GM23338 (cell line): ENCODE measurements around the gene ERN1. TPM values are rescaled to one million over a fixed set of nuclear protein-coding genes. Genes with fewer than 3 reads are reported as not detected.

ENCODE experiments used
- ATAC-seq: fragments of 200-7000 bp; cut with Tn5 transposase; 3 replicates; pipeline ENCODE4 v1.9.1; 2020
- DNase-seq: peaks from one replicate; pipeline ENCODE4 v3.0.0-alpha.2; 2015; ENCODE audit warnings: low spot score
- H2AFZ ChIP-seq: fragments of 200-600 bp; sonication (generic); 2 replicates; pipeline ENCODE4 v1.8.0; 2016; ENCODE audit warnings: antibody characterized with exemption, mild to moderate bottlenecking, moderate library complexity
- H3F3A ChIP-seq: fragments of 200-600 bp; sonication (generic); replicated peaks from 2 replicates; pipeline ENCODE4 v1.8.0; 2017; ENCODE audit warnings: antibody characterized with exemption, mixed run types, low read depth
- H3K27ac ChIP-seq: fragments of 200-600 bp; sonication (generic); 2 replicates; pipeline ENCODE4 v1.6.1; 2016; ENCODE audit warnings: low read depth
- H3K27me3 ChIP-seq: fragments of 200-600 bp; sonication (generic); 2 replicates; pipeline ENCODE4 v1.8.0; 2016; ENCODE audit warnings: mild to moderate bottlenecking, mixed run types, moderate library complexity; ENCODE audit not compliant: insufficient read depth
- H3K36me3 ChIP-seq: fragments of 200-600 bp; sonication (generic); 2 replicates; pipeline ENCODE4 v1.8.0; 2016; ENCODE audit warnings: mild to moderate bottlenecking; ENCODE audit not compliant: insufficient read depth
- H3K4me1 ChIP-seq: fragments of 200-600 bp; sonication (generic); 2 replicates; pipeline ENCODE4 v1.8.0; 2016; ENCODE audit warnings: mild to moderate bottlenecking, moderate library complexity; ENCODE audit not compliant: insufficient read depth
- H3K4me2 ChIP-seq: fragments of 200-600 bp; sonication (generic); 2 replicates; pipeline ENCODE4 v1.7.1; 2017; ENCODE audit warnings: mixed run types
- H3K4me3 ChIP-seq: fragments of 200-600 bp; sonication (generic); 2 replicates; pipeline ENCODE4 v1.6.1; 2016; ENCODE audit warnings: mixed run types
- H3K79me2 ChIP-seq: fragments of 200-600 bp; sonication (generic); replicated peaks from 2 replicates; pipeline ENCODE4 v1.8.0; 2017; ENCODE audit warnings: mild to moderate bottlenecking; ENCODE audit not compliant: insufficient read depth
- H3K9me2 ChIP-seq: fragments of 200-600 bp; sonication (generic); 2 replicates; pipeline ENCODE4 v1.8.0; 2017; ENCODE audit not compliant: insufficient read depth
- H4K20me1 ChIP-seq: fragments of 200-600 bp; sonication (generic); replicated peaks from 2 replicates; pipeline ENCODE4 v1.8.0; 2017; ENCODE audit warnings: mild to moderate bottlenecking; ENCODE audit not compliant: insufficient read depth
- H3K27ac Mint-ChIP-seq: 2 replicates; pipeline ENCODE4 v1.8.0; 2020; ENCODE audit warnings: inconsistent platforms, mild to moderate bottlenecking, moderate library complexity, mixed read lengths
- H3K27me3 Mint-ChIP-seq: 3 replicates; pipeline ENCODE4 v1.8.0; 2022; ENCODE audit warnings: low read depth, mild to moderate bottlenecking, moderate library complexity, mixed read lengths, inconsistent platforms; ENCODE audit not compliant: insufficient read depth, poor library complexity
- H3K36me3 Mint-ChIP-seq: 3 replicates; pipeline ENCODE4 v1.8.0; 2021; ENCODE audit warnings: low read depth, mild to moderate bottlenecking, inconsistent platforms, moderate library complexity, mixed read lengths
- H3K4me1 Mint-ChIP-seq: 3 replicates; pipeline ENCODE4 v1.8.0; 2020; ENCODE audit warnings: mild to moderate bottlenecking, inconsistent platforms, mixed read lengths
- H3K4me3 Mint-ChIP-seq: 3 replicates; pipeline ENCODE4 v1.8.0; 2021; ENCODE audit warnings: moderate library complexity, mild to moderate bottlenecking, inconsistent platforms, mixed read lengths
- H3K9me3 Mint-ChIP-seq: 3 replicates; pipeline ENCODE4 v1.8.0; 2020; ENCODE audit warnings: moderate library complexity, mild to moderate bottlenecking, inconsistent platforms, mixed read lengths
- CREB1 ChIP-seq: fragments of 250-450 bp; sonication (Bioruptor Pico); IDR thresholded peaks from 2 replicates; pipeline ENCODE4 v1.5.0; 2020; ENCODE audit warnings: low read depth, mild to moderate bottlenecking, moderate library complexity
- EZH2phosphoT487 ChIP-seq: fragments of 200-600 bp; sonication (generic); IDR thresholded peaks from one replicate; pipeline ENCODE4 v1.8.1; 2018; ENCODE audit warnings: antibody characterized with exemption; ENCODE audit not compliant: unreplicated experiment
- JUNB ChIP-seq: IDR thresholded peaks from one replicate; pipeline ENCODE4 v1.6.1; 2016; ENCODE audit warnings: antibody characterized with exemption; ENCODE audit not compliant: unreplicated experiment
- STAT1 ChIP-seq: IDR thresholded peaks from one replicate; pipeline ENCODE4 v1.6.1; 2016; ENCODE audit warnings: antibody characterized with exemption; ENCODE audit not compliant: unreplicated experiment
- ZNF331 ChIP-seq: fragments of 250-450 bp; sonication (Bioruptor Pico); IDR thresholded peaks from 2 replicates; pipeline ENCODE4 v1.5.0; 2020; ENCODE audit warnings: low read depth, mild to moderate bottlenecking, moderate library complexity
- polyA plus RNA-seq: library from polyadenylated mRNA; unstranded; fragments of >200 nt; fragmentation: Nextera tagmentation; extraction: Ambion mirVana; gene quantifications from 2 replicates; pipeline ENCODE4 v1.2.1, GENCODE V29; 2016
- total RNA-seq: library from RNA; depleted of rRNA; stranded (reverse); fragments of >200 nt; shearing (Covaris generic); gene quantifications from 2 replicates; pipeline ENCODE4 v1.2.3, GENCODE V29; 2014
- TF ChIP-seq, protein P1 (sequence below): fragments of 250-450 bp; sonication (Bioruptor Pico); IDR thresholded peaks from 2 replicates; pipeline ENCODE4 v1.5.0; 2020; ENCODE audit warnings: mild to moderate bottlenecking, moderate library complexity
- TF ChIP-seq, protein P2 (sequence below): IDR thresholded peaks from one replicate; pipeline ENCODE4 v1.6.1; 2018; ENCODE audit warnings: antibody characterized with exemption; ENCODE audit not compliant: unreplicated experiment

Gene ERN1
- total and polyA plus RNA-seq, 2 experiments from 2014 or later, result 5.9 to 7.5 TPM

DNA sequence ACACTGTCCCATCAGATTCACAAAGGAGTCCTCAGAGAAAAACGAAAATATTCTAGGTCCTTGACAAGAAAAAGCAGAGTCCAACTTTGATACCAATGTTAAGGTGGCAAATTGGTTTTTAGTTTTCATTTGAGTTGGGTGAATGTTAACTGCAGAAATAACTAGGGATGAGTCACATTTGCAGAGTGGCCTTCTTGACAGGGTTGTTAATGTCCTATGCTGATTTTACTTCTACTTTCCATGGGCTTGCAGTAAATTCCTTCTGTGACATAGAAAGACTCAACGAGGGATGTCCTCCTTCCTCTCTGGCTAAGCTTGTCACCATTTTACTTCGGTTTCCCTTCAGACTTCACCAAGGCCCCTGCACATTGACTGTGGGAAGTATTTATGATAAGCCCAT, 62.3 kb downstream of the ERN1 start:
- H3K4me3 Mint-ChIP-seq, result no peak overlapping the region
- peaks cover 18% of the 10 kb centered on the region for H3K9me3 Mint-ChIP-seq
- no peaks in the 10 kb centered on the region for H3K27me3 ChIP-seq
- H3K27ac Mint-ChIP-seq, result no peak overlapping the region
- no peaks in the 10 kb centered on the region for H3K79me2 ChIP-seq
- H3K27me3 Mint-ChIP-seq, result peaks cover 2% of the 10 kb centered on the region
- peaks cover 8% of the 10 kb centered on the region for H3K4me1 Mint-ChIP-seq
- H3F3A ChIP-seq, result 0 out of 2 replicates have a peak, but pooled peaks cover 3% of the 10 kb centered on the region
- H3K36me3 ChIP-seq, result no peaks in the 10 kb centered on the region
- TF ChIP-seq EZH2phosphoT487 (no peak), JUNB (no peak), CREB1 (CRISPR knock-in tag) (no peak), STAT1 (no peak)
- no peak overlapping the region for H3K4me3 ChIP-seq
- H3K36me3 Mint-ChIP-seq, result peaks cover 34% of the 10 kb centered on the region
- no peaks in the 10 kb centered on the region for H4K20me1 ChIP-seq
- H3K9me2 ChIP-seq, result no peaks in the 10 kb centered on the region
- no peaks in the 10 kb centered on the region for H3K4me1 ChIP-seq
- H3K4me2 ChIP-seq, result no peak overlapping the region
- DNase-seq, result no peak
- H2AFZ ChIP-seq, result no peak overlapping the region
- H3K27ac ChIP-seq, result no peak overlapping the region
- ATAC-seq, result no peak

DNA sequence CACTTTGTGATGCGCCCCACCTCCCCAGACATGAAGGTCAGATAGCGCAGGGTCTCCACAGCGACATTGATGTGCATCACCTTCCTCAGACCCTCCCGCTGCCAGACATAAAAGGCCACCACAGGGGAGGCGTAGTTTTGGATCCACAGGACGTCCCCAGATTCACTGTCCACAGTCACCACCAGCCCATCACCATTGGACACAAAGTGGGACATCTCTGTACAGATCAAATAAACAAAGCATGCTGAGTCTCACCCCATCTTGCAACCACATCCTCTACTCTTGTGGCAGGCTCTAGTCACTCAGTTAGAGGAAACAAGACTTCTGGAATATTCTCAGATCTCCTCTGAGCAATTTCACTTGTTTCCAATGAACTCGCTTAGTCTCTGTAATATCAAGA, 63.2 kb downstream of the ERN1 start:
- Histone ChIP-seq H3K36me3 (no peaks in the 10 kb centered on the region), H3K4me3 (no peak overlapping the region), H2AFZ (no peak overlapping the region), H3K27me3 (no peaks in the 10 kb centered on the region), H3K9me2 (no peaks in the 10 kb centered on the region), H3F3A (0 out of 2 replicates have a peak, but pooled peaks cover 3% of the 10 kb centered on the region), H3K4me1 (no peaks in the 10 kb centered on the region), H3K4me2 (no peak overlapping the region), H4K20me1 (no peaks in the 10 kb centered on the region), H3K79me2 (no peaks in the 10 kb centered on the region), H3K27ac (no peak overlapping the region)
- TF ChIP-seq ZNF331 (CRISPR knock-in tag) (no peak), STAT1 (no peak), CREB1 (CRISPR knock-in tag) (no peak)
- TF ChIP-seq, protein P1, sequence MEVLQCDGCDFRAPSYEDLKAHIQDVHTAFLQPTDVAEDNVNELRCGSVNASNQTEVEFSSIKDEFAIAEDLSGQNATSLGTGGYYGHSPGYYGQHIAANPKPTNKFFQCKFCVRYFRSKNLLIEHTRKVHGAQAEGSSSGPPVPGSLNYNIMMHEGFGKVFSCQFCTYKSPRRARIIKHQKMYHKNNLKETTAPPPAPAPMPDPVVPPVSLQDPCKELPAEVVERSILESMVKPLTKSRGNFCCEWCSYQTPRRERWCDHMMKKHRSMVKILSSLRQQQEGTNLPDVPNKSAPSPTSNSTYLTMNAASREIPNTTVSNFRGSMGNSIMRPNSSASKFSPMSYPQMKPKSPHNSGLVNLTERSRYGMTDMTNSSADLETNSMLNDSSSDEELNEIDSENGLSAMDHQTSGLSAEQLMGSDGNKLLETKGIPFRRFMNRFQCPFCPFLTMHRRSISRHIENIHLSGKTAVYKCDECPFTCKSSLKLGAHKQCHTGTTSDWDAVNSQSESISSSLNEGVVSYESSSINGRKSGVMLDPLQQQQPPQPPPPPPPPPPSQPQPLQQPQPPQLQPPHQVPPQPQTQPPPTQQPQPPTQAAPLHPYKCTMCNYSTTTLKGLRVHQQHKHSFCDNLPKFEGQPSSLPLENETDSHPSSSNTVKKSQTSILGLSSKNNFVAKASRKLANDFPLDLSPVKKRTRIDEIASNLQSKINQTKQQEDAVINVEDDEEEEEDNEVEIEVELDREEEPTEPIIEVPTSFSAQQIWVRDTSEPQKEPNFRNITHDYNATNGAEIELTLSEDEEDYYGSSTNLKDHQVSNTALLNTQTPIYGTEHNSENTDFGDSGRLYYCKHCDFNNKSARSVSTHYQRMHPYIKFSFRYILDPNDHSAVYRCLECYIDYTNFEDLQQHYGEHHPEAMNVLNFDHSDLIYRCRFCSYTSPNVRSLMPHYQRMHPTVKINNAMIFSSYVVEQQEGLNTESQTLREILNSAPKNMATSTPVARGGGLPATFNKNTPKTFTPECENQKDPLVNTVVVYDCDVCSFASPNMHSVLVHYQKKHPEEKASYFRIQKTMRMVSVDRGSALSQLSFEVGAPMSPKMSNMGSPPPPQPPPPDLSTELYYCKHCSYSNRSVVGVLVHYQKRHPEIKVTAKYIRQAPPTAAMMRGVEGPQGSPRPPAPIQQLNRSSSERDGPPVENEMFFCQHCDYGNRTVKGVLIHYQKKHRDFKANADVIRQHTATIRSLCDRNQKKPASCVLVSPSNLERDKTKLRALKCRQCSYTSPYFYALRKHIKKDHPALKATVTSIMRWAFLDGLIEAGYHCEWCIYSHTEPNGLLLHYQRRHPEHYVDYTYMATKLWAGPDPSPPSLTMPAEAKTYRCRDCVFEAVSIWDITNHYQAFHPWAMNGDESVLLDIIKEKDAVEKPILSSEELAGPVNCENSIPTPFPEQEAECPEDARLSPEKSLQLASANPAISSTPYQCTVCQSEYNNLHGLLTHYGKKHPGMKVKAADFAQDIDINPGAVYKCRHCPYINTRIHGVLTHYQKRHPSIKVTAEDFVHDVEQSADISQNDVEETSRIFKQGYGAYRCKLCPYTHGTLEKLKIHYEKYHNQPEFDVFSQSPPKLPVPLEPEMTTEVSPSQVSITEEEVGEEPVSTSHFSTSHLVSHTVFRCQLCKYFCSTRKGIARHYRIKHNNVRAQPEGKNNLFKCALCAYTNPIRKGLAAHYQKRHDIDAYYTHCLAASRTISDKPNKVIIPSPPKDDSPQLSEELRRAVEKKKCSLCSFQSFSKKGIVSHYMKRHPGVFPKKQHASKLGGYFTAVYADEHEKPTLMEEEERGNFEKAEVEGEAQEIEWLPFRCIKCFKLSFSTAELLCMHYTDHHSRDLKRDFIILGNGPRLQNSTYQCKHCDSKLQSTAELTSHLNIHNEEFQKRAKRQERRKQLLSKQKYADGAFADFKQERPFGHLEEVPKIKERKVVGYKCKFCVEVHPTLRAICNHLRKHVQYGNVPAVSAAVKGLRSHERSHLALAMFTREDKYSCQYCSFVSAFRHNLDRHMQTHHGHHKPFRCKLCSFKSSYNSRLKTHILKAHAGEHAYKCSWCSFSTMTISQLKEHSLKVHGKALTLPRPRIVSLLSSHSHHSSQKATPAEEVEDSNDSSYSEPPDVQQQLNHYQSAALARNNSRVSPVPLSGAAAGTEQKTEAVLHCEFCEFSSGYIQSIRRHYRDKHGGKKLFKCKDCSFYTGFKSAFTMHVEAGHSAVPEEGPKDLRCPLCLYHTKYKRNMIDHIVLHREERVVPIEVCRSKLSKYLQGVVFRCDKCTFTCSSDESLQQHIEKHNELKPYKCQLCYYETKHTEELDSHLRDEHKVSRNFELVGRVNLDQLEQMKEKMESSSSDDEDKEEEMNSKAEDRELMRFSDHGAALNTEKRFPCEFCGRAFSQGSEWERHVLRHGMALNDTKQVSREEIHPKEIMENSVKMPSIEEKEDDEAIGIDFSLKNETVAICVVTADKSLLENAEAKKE (CRISPR knock-in tag), result no peak
- TF ChIP-seq, protein P2, sequence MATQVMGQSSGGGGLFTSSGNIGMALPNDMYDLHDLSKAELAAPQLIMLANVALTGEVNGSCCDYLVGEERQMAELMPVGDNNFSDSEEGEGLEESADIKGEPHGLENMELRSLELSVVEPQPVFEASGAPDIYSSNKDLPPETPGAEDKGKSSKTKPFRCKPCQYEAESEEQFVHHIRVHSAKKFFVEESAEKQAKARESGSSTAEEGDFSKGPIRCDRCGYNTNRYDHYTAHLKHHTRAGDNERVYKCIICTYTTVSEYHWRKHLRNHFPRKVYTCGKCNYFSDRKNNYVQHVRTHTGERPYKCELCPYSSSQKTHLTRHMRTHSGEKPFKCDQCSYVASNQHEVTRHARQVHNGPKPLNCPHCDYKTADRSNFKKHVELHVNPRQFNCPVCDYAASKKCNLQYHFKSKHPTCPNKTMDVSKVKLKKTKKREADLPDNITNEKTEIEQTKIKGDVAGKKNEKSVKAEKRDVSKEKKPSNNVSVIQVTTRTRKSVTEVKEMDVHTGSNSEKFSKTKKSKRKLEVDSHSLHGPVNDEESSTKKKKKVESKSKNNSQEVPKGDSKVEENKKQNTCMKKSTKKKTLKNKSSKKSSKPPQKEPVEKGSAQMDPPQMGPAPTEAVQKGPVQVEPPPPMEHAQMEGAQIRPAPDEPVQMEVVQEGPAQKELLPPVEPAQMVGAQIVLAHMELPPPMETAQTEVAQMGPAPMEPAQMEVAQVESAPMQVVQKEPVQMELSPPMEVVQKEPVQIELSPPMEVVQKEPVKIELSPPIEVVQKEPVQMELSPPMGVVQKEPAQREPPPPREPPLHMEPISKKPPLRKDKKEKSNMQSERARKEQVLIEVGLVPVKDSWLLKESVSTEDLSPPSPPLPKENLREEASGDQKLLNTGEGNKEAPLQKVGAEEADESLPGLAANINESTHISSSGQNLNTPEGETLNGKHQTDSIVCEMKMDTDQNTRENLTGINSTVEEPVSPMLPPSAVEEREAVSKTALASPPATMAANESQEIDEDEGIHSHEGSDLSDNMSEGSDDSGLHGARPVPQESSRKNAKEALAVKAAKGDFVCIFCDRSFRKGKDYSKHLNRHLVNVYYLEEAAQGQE, result no peak
- H3K36me3 Mint-ChIP-seq, result peaks cover 33% of the 10 kb centered on the region
- H3K9me3 Mint-ChIP-seq, result peaks cover 18% of the 10 kb centered on the region
- peaks cover 2% of the 10 kb centered on the region for H3K27me3 Mint-ChIP-seq
- H3K4me3 Mint-ChIP-seq, result no peak overlapping the region
- DNase-seq, result no peak
- peaks cover 8% of the 10 kb centered on the region for H3K4me1 Mint-ChIP-seq
- ATAC-seq, result no peak
- H3K27ac Mint-ChIP-seq, result no peak overlapping the region
